ENCODE measurements around the gene ADAMTS14. TPM values are rescaled to one million over a fixed set of nuclear protein-coding genes. Genes with fewer than 3 reads are reported as not detected.

ADAMTS14 gene
- total RNA-seq, 1 experiment from 2014 or later: 0.91 TPM

GRCh38 chr10:70748801-70749573 lies 76.7 kb downstream of the ADAMTS14 start:
- no peaks in the 10 kb centered on the region for H3K36me3 ChIP-seq (ENCODE audit: low read depth, low read length)
- no peak overlapping the region for H3K4me2 ChIP-seq (ENCODE audit: low read length)
- ATAC-seq: no peak
- DNase-seq: no peak
- no peaks in the 10 kb centered on the region for H3K27me3 ChIP-seq (ENCODE audit: low read length)
- H3K9me3 ChIP-seq (ENCODE audit: low read length): no peaks in the 10 kb centered on the region
- no peaks in the 10 kb centered on the region for H3K9me2 ChIP-seq (replicated peaks; ENCODE audit: low read length)
- ChIA-PET POLR2A (ENCODE audit: unreplicated experiment) (no interaction called here), CTCF (no interaction called here)
- H3F3A ChIP-seq (ENCODE audit: low read length, unreplicated experiment): no peaks in the 10 kb centered on the region
- intact Hi-C loops (cut with micrococcal nuclease): no loop called here
- H3K79me2 ChIP-seq (ENCODE audit: low read length): no peaks in the 10 kb centered on the region
- H3K4me3 ChIP-seq (ENCODE audit: low read length): no peak overlapping the region
- BruUV-seq (replicated peaks): no TSS peak
- no peaks in the 10 kb centered on the region for H4K20me1 ChIP-seq (ENCODE audit: low read length)
- TF ChIP-seq CTCF (conservative IDR thresholded peaks at IDR 0.05; ENCODE audit: low read depth, low read length) (no peak), EZH2phosphoT487 (IDR thresholded peaks at IDR 0.05; ENCODE audit: borderline replicate concordance, low read length) (no peak), EZH2 (IDR thresholded peaks at IDR 0.05; ENCODE audit: low read length, unreplicated experiment) (no peak)
- H3K4me1 ChIP-seq (ENCODE audit: insufficient read depth, low read length): no peaks in the 10 kb centered on the region
- no peak overlapping the region for H2AFZ ChIP-seq (ENCODE audit: low read length)
- H3K27ac ChIP-seq (ENCODE audit: low read length): no peak overlapping the region
- no peak overlapping the region for H3K9ac ChIP-seq (ENCODE audit: low read length)

GRCh38 chr10:70749756-70750155 lies 77.5 kb downstream of the ADAMTS14 start:
- no TSS peak for BruUV-seq (replicated peaks)
- Histone ChIP-seq H3K36me3 (ENCODE audit: low read depth, low read length) (no peaks in the 10 kb centered on the region), H3K4me1 (ENCODE audit: insufficient read depth, low read length) (no peaks in the 10 kb centered on the region), H4K20me1 (ENCODE audit: low read length) (no peaks in the 10 kb centered on the region), H3K79me2 (ENCODE audit: low read length) (no peaks in the 10 kb centered on the region), H3K9me3 (ENCODE audit: low read length) (no peaks in the 10 kb centered on the region), H3K9ac (ENCODE audit: low read length) (no peak overlapping the region), H3K4me3 (ENCODE audit: low read length) (no peak overlapping the region), H3K4me2 (ENCODE audit: low read length) (no peak overlapping the region), H3K27ac (ENCODE audit: low read length) (no peak overlapping the region), H2AFZ (ENCODE audit: low read length) (no peak overlapping the region), H3F3A (ENCODE audit: low read length, unreplicated experiment) (no peaks in the 10 kb centered on the region), H3K9me2 (replicated peaks; ENCODE audit: low read length) (no peaks in the 10 kb centered on the region), H3K27me3 (ENCODE audit: low read length) (no peaks in the 10 kb centered on the region)
- intact Hi-C loops (cut with micrococcal nuclease): no loop called here
- POLR2A ChIA-PET (ENCODE audit: unreplicated experiment): no interaction called here
- TF ChIP-seq CTCF (conservative IDR thresholded peaks at IDR 0.05; ENCODE audit: low read depth, low read length): no peak
- no peak for TF ChIP-seq EZH2 (IDR thresholded peaks at IDR 0.05; ENCODE audit: low read length, unreplicated experiment)
- no peak for TF ChIP-seq EZH2phosphoT487 (IDR thresholded peaks at IDR 0.05; ENCODE audit: borderline replicate concordance, low read length)
- ATAC-seq (no peak), DNase-seq (no peak)
- CTCF ChIA-PET: no interaction called here

- no peaks in the 10 kb centered on the region for H4K20me1 ChIP-seq (ENCODE audit: low read length)
- no peaks in the 10 kb centered on the region for H3K79me2 ChIP-seq (ENCODE audit: low read length)
- no peak overlapping the region for H3K27ac ChIP-seq (ENCODE audit: low read length)
- no peak for ATAC-seq
- no peak overlapping the region for H3K4me3 ChIP-seq (ENCODE audit: low read length)
- intact Hi-C loops (cut with micrococcal nuclease): no loop called here
- DNase-seq: no peak
- H2AFZ ChIP-seq (ENCODE audit: low read length): no peak overlapping the region
- H3K9me3 ChIP-seq (ENCODE audit: low read length): no peaks in the 10 kb centered on the region
- no peaks in the 10 kb centered on the region for H3K4me1 ChIP-seq (ENCODE audit: insufficient read depth, low read length)
- ChIA-PET POLR2A (ENCODE audit: unreplicated experiment) (no interaction called here), CTCF (no interaction called here)
- H3K36me3 ChIP-seq (ENCODE audit: low read depth, low read length): no peaks in the 10 kb centered on the region
- TF ChIP-seq EZH2phosphoT487 (IDR thresholded peaks at IDR 0.05; ENCODE audit: borderline replicate concordance, low read length) (no peak), CTCF (conservative IDR thresholded peaks at IDR 0.05; ENCODE audit: low read depth, low read length) (no peak), EZH2 (IDR thresholded peaks at IDR 0.05; ENCODE audit: low read length, unreplicated experiment) (no peak)
- no peak overlapping the region for H3K9ac ChIP-seq (ENCODE audit: low read length)
- no TSS peak for BruUV-seq (replicated peaks)
- no peaks in the 10 kb centered on the region for H3K9me2 ChIP-seq (replicated peaks; ENCODE audit: low read length)
- no peak overlapping the region for H3K4me2 ChIP-seq (ENCODE audit: low read length)
- no peaks in the 10 kb centered on the region for H3K27me3 ChIP-seq (ENCODE audit: low read length)
- no peaks in the 10 kb centered on the region for H3F3A ChIP-seq (ENCODE audit: low read length, unreplicated experiment)
Measured at GRCh38 chr10:70750156-70750703, 77.9 kb downstream of the ADAMTS14 start.

All from PC-3 (cell line).